ENCODE measurements around the gene TFRC. TPM values are rescaled to one million over a fixed set of nuclear protein-coding genes. Genes with fewer than 3 reads are reported as not detected.
A peak's percentile ranks its signal among the peaks of the same experiment; 100 is the strongest.

Gene TFRC
- total RNA-seq, 1 donor from 2014 or later: 123 TPM

- peaks cover 4% of the 10 kb centered on the region for H3K9me3 Mint-ChIP-seq
- H3K4me3 Mint-ChIP-seq: no peak overlapping the region
- H3K4me1 Mint-ChIP-seq: peaks cover 27% of the 10 kb centered on the region
- no peak for TF ChIP-seq CTCF (IDR thresholded peaks at IDR 0.05; ENCODE audit: unreplicated experiment)
- DNase-seq (ENCODE audit: low spot score in 2 of 2, unreplicated experiment in 2 of 2): no peak
- H3K27me3 Mint-ChIP-seq (ENCODE audit: low read depth): no peaks in the 10 kb centered on the region
- no peaks in the 10 kb centered on the region for H3K36me3 Mint-ChIP-seq
- peak overlapping the region; percentile 84 for H3K27ac Mint-ChIP-seq
These were observed 40.3 kb upstream of the TFRC start for GRCh38 chr3:196122021-196122687.

- no peaks in the 10 kb centered on the region for H3K27me3 Mint-ChIP-seq (ENCODE audit: low read depth)
- no peak overlapping the region for H3K4me3 Mint-ChIP-seq
- peaks cover 24% of the 10 kb centered on the region for H3K4me1 Mint-ChIP-seq
- H3K27ac Mint-ChIP-seq: no peak overlapping the region
- DNase-seq (ENCODE audit: low spot score in 2 of 2, unreplicated experiment in 2 of 2): no peak
- TF ChIP-seq CTCF (IDR thresholded peaks at IDR 0.05; ENCODE audit: unreplicated experiment): no peak
- H3K9me3 Mint-ChIP-seq: peaks cover 4% of the 10 kb centered on the region
- H3K36me3 Mint-ChIP-seq: no peaks in the 10 kb centered on the region
These were observed 39.2 kb upstream of the TFRC start for GRCh38 chr3:196121066-196121465.

- H3K9me3 Mint-ChIP-seq: peaks cover 4% of the 10 kb centered on the region
- no peak overlapping the region for H3K27ac Mint-ChIP-seq
- H3K4me1 Mint-ChIP-seq: peaks cover 24% of the 10 kb centered on the region
- DNase-seq (ENCODE audit: low spot score in 2 of 2, unreplicated experiment in 2 of 2): no peak
- no peaks in the 10 kb centered on the region for H3K36me3 Mint-ChIP-seq
- H3K4me3 Mint-ChIP-seq: no peak overlapping the region
- H3K27me3 Mint-ChIP-seq (ENCODE audit: low read depth): no peaks in the 10 kb centered on the region
- no peak for TF ChIP-seq CTCF (IDR thresholded peaks at IDR 0.05; ENCODE audit: unreplicated experiment)
These were observed 38.5 kb upstream of the TFRC start for GRCh38 chr3:196120291-196120951.

GRCh38 chr3:196117809-196118208 is 35.9 kb upstream of the TFRC start:
- H3K4me1 Mint-ChIP-seq: peaks cover 18% of the 10 kb centered on the region
- DNase-seq (ENCODE audit: low spot score in 2 of 2, unreplicated experiment in 2 of 2): no peak
- no peaks in the 10 kb centered on the region for H3K9me3 Mint-ChIP-seq
- H3K27ac Mint-ChIP-seq: no peak overlapping the region
- no peaks in the 10 kb centered on the region for H3K36me3 Mint-ChIP-seq
- no peaks in the 10 kb centered on the region for H3K27me3 Mint-ChIP-seq (ENCODE audit: low read depth)
- H3K4me3 Mint-ChIP-seq: no peak overlapping the region
- no peak for TF ChIP-seq CTCF (IDR thresholded peaks at IDR 0.05; ENCODE audit: unreplicated experiment)

- DNase-seq (ENCODE audit: low spot score in 2 of 2, unreplicated experiment in 2 of 2): no peak
- Mint-ChIP-seq H3K27me3 (ENCODE audit: low read depth) (no peaks in the 10 kb centered on the region), H3K27ac (no peak overlapping the region)
These were observed 33.8 kb upstream of the TFRC start for GRCh38 chr3:196115678-196116083.

More at GRCh38 chr3:196115678-196116083, 33.8 kb upstream of the TFRC start:
- Mint-ChIP-seq H3K36me3 (no peaks in the 10 kb centered on the region), H3K4me1 (peaks cover 3% of the 10 kb centered on the region), H3K9me3 (no peaks in the 10 kb centered on the region), H3K4me3 (no peak overlapping the region)
- TF ChIP-seq CTCF (IDR thresholded peaks at IDR 0.05; ENCODE audit: unreplicated experiment): no peak
